ENCODE results near the gene PLA2G4E.

Gene PLA2G4E

DNA sequence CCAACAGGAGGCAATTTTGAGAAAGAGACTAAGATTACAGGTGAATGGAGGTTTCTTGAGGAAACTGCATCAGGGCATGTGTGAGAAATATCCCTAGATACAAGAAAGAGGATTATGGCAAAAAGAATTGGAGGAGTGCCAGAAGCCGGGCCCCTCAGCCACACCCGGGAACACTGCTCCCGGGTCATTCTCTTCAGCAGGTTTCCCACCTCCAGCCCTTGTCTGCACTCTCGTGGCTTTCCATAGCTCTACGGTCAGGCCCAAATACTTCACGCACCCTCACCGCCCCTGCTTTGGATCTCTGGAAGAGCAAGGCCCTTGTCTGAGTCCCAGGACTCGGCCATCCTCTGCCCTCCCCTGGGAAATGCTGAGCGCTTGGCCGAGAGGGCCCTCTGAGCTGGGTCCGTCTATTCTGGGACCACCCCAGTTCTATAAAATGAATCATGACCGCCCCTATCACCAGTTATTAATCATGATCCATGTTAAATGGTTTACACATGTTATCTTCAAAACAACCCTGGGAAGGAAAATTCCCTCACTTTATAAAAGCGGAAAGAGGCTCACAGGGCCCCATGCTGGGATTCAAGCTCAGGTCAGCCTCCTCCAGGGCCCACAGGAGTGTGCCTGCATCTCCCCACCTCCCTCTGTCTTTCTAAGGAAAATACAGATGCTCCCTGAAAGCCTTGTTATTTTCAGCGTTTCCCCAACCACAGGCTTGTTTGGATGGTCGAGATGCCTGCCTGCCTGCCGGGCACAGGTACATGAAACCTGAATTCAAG, 88.1 kb downstream of the PLA2G4E start:
- no peak for DNase-seq

- no peak for DNase-seq
Observed at GRCh38 chr15:41932101-41932500, 88.7 kb downstream of the PLA2G4E start.

Data from islet precursor cell (in vitro differentiated cells).